SK-N-MC (cell line): ENCODE data around the gene ZNF79.

Source experiments
- DNase-seq: peaks from one replicate; pipeline ENCODE4 v3.0.0-alpha.2; 2011; ENCODE audit warnings: low read depth, low spot score
- H3K27ac ChIP-seq: fragments of 200-600 bp; sonication (generic); 2 replicates; pipeline ENCODE4 v1.5.1; 2016; ENCODE audit warnings: mixed run types
- H3K36me3 ChIP-seq: fragments of 200-600 bp; sonication (generic); 2 replicates; pipeline ENCODE4 v1.6.1; 2017; ENCODE audit warnings: antibody characterized with exemption, low read length, mixed read lengths; ENCODE audit not compliant: insufficient read depth
- H3K4me3 ChIP-seq: fragments of 200-600 bp; sonication (generic); 2 replicates; pipeline ENCODE4 v1.5.1; 2016
- H3K9ac ChIP-seq: fragments of 200-600 bp; sonication (generic); 2 replicates; pipeline ENCODE4 v1.8.0; 2017; ENCODE audit warnings: mixed run types, mixed read lengths; ENCODE audit not compliant: insufficient read length
- H3K9me3 ChIP-seq: fragments of 200-600 bp; sonication (generic); 2 replicates; pipeline ENCODE4 v1.6.1; 2017; ENCODE audit warnings: low read depth, mild to moderate bottlenecking, antibody characterized with exemption, low read length, moderate library complexity, mixed read lengths
- EZH2 ChIP-seq: fragments of 200-600 bp; sonication (generic); IDR thresholded peaks from one replicate; pipeline ENCODE4 v1.6.1; 2017; ENCODE audit warnings: antibody characterized with exemption
- FOXP2 ChIP-seq: optimal IDR thresholded peaks from 2 replicates; pipeline ENCODE3; 2011; ENCODE audit warnings: mild to moderate bottlenecking, moderate library complexity; ENCODE audit not compliant: insufficient read depth; ENCODE audit errors: extremely low read length, control extremely low read depth
- POLR2AphosphoS5 ChIP-seq: IDR thresholded peaks from 2 replicates; pipeline ENCODE4 v1.6.1; 2012; ENCODE audit warnings: mild to moderate bottlenecking, low read depth, low read length, borderline replicate concordance

The ZNF79 gene

GRCh38 chr9:127445851-127446712 is 21.9 kb downstream of the ZNF79 start:
- DNase-seq: no peak
- Histone ChIP-seq H3K27ac (peak overlapping the region; percentile 73; the same call in 1 of the 2 replicates), H3K36me3 (peaks cover 84% of the 10 kb centered on the region), H3K9ac (no peak overlapping the region), H3K4me3 (no peak overlapping the region), H3K9me3 (0 out of 2 replicates have a peak, but pooled peaks cover 4% of the 10 kb centered on the region)
- TF ChIP-seq POLR2AphosphoS5 (no peak; the same call in none of the 2 replicates), FOXP2 (no peak), EZH2 (no peak)

DNA sequence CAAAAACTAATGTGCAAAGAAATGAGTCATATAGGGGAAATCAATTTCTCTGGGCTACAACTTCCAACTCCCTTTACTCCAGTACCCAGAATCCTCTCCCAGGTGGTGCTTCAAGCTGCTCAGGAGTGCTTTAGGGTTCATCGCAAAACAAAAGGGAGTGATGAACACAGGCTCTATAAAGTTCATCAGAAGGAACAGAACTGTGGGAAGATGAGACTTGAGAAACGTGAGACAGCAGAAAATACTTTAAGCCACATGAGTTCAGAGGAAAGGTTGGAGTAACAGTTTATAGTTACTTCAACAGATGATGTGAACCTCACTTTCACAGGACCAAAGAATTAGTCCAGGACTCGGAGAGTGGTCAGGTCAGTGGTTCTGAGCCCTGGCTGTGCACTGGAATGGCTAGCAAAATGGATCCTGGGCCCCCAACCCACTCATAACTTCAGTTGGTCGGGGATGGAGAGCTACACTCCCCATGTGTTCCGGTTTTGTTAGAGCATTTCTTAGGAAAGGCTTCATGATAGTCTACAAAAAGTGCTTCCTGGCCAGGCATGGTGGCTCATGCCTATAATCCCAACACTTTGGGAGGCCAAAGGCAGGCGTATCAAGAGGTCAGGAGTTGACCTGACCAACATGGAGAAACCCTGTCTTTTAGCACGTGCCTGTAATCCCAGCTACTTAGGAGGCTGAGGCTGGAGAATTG is 22.7 kb downstream of the ZNF79 start:
- Histone ChIP-seq H3K4me3 (no peak overlapping the region), H3K9ac (no peak overlapping the region), H3K9me3 (0 out of 2 replicates have a peak, but pooled peaks cover 4% of the 10 kb centered on the region), H3K36me3 (peaks cover 81% of the 10 kb centered on the region), H3K27ac (peak overlapping the region; percentile 73)
- TF ChIP-seq POLR2AphosphoS5: peak; percentile 34
- no peak for TF ChIP-seq EZH2
- no peak for DNase-seq

DNA sequence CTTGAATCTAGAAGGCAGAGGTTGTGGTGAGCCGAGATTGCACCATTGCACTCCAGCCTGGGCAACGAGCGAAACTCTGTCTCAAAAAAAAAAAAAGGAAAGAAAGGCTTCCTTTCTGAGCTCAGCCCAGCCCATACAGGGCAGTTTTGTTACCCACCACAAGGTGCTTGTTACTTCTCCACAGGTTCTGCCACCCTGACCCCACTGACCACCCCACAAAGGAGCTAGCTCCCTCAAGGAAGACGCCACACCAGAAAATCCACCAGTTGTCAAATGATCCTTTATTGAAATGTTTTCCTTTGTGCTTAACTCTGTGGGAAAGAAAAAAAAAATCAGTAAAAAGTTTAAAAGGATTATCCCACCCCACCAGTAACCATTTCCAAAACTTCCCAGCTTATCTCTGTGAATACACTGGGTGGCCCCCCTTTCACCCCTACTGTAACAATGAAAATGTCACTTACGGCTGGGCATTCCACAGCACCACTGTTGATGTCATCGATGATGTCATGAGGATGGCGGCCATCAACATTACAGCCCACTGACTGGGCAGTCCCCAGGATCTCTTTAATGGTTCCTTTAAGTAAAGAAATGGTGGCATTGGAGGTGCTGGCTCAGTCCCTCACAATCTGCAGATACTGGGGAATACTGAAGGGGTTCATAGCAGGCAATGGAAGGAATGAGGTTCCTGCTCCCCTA is 23.4 kb downstream of the ZNF79 start:
- no peak for DNase-seq
- H3K4me3 ChIP-seq: no peak overlapping the region
- H3K36me3 ChIP-seq: peaks cover 78% of the 10 kb centered on the region
- peak overlapping the region; percentile 97; the same call in 1 of the 2 replicates for H3K27ac ChIP-seq
- no peak overlapping the region for H3K9ac ChIP-seq
- H3K9me3 ChIP-seq: 0 out of 2 replicates have a peak, but pooled peaks cover 4% of the 10 kb centered on the region
- TF ChIP-seq POLR2AphosphoS5: no peak

DNA sequence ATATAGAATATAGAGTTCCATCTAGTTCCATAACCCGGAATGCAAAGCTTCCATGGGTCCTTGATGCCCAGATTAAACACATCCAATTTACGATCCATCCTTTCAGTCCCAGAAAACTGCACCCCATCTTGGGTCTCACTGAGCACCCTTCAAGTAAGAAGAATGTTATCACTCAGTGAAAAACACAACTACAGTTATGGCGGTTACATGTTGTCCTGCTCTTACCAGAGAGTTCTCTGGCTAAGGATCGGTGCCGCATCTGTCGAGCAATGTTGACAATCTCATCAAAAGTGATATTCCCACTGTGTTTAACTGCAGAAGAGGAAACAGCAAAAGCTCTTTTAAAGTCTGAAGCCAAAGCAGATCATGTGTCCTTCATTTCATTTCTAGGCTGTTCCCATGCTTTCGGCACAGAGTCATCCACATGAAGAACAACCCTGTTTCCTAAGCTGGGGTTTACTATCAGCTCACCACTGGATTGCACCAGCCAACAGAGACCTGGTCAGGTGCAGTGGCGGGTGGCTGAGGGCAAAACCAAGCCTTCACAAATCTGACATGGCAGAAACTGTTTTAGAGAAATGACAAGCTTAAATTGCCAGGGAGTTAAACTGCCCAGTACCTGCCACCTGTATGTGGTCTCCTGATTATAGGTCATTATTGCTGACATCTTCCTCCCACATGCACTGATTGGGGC is 24.1 kb downstream of the ZNF79 start:
- Histone ChIP-seq H3K27ac (peak overlapping the region; percentile 97), H3K9ac (peak overlapping the region; percentile 100), H3K36me3 (peaks cover 72% of the 10 kb centered on the region), H3K9me3 (0 out of 2 replicates have a peak, but pooled peaks cover 4% of the 10 kb centered on the region), H3K4me3 (peak overlapping the region; percentile 98)
- TF ChIP-seq FOXP2 (no peak), EZH2 (no peak), POLR2AphosphoS5 (no peak)
- no peak for DNase-seq

DNA sequence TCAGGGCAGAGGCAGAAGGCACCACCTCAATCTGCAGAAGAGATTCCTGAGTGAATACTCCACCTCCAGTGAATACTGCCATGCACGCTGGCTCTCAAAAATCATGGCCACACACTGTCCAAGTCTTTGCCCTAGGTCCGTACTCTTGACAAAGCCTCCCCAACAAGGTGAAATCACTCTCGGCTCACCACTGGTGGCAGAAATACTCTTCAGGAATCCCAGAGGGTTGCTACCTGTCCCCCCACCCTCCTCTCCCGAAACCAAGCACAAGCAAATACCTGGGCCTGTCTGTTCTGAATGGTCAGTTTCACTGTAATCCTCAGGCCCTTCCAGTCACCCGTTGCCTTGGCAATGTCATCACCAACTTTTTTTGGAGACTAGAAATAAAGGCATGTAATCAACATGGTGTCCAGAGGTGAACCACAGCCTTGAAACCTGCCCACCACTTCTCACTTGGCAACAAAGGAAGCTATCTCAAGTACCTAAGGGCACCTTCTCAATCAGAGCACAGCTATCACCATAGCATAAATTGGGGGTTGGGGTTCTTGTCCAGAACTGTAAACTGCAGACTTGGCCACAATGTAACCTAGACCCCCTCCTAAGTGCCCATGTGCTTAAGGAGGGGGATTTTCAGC is 25.3 kb downstream of the ZNF79 start:
- Histone ChIP-seq H3K9me3 (no peaks in the 10 kb centered on the region), H3K36me3 (peaks cover 65% of the 10 kb centered on the region), H3K27ac (peak overlapping the region; percentile 97), H3K4me3 (peak overlapping the region; percentile 98), H3K9ac (peak overlapping the region; percentile 100)
- TF ChIP-seq EZH2 (no peak), POLR2AphosphoS5 (no peak; the same call in 1 of the 2 replicates), FOXP2 (no peak)
- DNase-seq: no peak

- no peak for DNase-seq
- Histone ChIP-seq H3K9me3 (no peaks in the 10 kb centered on the region), H3K36me3 (peaks cover 57% of the 10 kb centered on the region), H3K4me3 (peak overlapping the region; percentile 98), H3K9ac (peak overlapping the region; percentile 100), H3K27ac (peak overlapping the region; percentile 97)
- TF ChIP-seq POLR2AphosphoS5: no peak; the same call in 1 of the 2 replicates
These were observed 26.1 kb downstream of the ZNF79 start for GRCh38 chr9:127450243-127450760.

DNA sequence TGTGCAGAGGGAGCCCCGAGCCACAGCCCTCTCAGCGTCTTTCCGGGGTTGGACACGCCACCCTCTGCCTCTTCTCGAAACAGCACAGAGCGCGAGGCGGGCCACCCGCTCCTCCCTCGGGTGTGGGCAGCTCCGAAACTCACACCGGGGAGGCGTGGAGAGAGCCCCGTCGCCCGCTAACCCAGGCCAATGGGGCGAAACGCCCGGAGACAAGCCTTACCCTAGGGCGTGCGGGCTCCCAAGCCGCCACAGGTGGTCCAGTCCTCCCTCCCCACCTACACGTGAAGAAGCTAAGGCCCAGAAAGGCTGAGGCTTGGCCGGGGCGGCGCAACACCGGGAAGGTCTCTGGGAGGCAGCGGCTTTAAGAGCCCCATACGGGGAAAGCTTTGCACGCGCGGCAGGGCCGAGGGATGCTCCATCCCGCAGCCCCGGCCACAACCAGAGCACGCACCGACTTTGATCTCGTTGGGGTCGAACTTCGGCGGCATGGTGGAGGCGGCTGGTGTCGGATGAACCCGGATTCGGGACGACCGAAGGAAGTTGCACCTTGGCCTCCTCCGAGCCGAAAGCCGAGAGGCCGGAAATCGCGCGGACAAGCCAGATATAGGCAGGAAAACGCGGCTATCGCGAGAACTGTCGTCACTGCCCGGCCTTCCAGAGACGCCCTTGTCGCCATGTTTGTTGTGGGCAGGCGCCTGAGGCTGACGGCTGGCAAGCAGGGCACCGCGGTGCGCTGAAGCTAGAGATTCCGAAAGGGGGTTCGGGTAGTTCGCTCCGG is 26.8 kb downstream of the ZNF79 start, which contains the start of the genes LRSAM1 and RPL12:
Gene LRSAM1, plus strand, starts transcription at position 681 of the 778 bp plus-strand sequence. CDS start 3,018 bp downstream, outside the sequence.
Gene RPL12, minus strand, starts transcription at position 577 of the 778 bp plus-strand sequence. Its CDS starts 89 bp downstream, at position 488.
- TF ChIP-seq POLR2AphosphoS5 (peak; percentile 100), EZH2 (no peak)
- Histone ChIP-seq H3K36me3 (peaks cover 50% of the 10 kb centered on the region), H3K9me3 (no peaks in the 10 kb centered on the region), H3K9ac (peak within 1 kb of the TSS; percentile 100), H3K4me3 (peak within 1 kb of the TSS; percentile 98), H3K27ac (peak within 1 kb of the TSS; percentile 97)
- DNase-seq: peak; percentile 81
